HUDEP-2 (cell line): ENCODE data around the gene F8.
A peak's percentile ranks its signal among the peaks of the same experiment; 100 is the strongest.

Experiments
- DNase-seq, 76 experiments: peaks; one replicate each; lab custom pipeline; 2025; ENCODE audit not compliant: unreplicated experiment in 76 of 76; lab: John Stamatoyannopoulos, UW

F8 gene

DNA sequence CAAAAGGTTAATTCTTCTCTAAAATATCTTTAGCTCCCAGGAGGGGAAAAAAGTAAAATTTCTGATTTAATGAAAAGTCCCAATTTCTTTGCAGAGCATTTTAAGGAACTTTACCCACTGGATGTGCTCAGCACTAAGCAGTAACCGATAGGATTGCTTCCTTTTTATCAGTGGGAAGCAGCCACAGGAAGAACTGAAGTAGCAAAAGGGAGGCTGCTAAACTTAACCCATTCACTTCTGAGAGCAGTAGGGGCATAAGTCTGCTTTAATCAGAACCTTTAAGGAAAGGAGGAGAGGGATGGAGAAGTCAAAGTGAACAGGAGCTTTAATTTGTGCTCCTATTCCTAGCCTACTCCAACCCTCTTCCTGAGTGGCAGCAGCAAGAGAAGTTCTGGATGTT, at the start of gene F8:
Gene F8, minus strand, starts transcription at position 139 of the 400 bp plus-strand sequence. CDS start 171 bp downstream, outside the sequence.
- DNase-seq = no peak

- DNase-seq = peak in 2 of 76 experiments; percentile 11 to 19
Measured at GRCh38 chrX:155071694-155072280, 49.3 kb upstream of the F8 start.

GRCh38 chrX:155070975-155071693, 48.6 kb upstream of the F8 start, which contains the start of the genes BRCC3, CMC4 and MTCP1:
Gene BRCC3, plus strand, starts transcription at chrX:155071508. Its CDS starts 20 bp downstream, at chrX:155071528.
Gene CMC4, minus strand, starts transcription at chrX:155071136. Its CDS starts 7,113 bp downstream, at chrX:155064023.
Gene MTCP1, minus strand, starts transcription at chrX:155071136. Its CDS starts 5,126 bp downstream, at chrX:155066010.
- DNase-seq = peak in 71 of 76 experiments; percentile 9 to 89 (median 73)

DNA sequence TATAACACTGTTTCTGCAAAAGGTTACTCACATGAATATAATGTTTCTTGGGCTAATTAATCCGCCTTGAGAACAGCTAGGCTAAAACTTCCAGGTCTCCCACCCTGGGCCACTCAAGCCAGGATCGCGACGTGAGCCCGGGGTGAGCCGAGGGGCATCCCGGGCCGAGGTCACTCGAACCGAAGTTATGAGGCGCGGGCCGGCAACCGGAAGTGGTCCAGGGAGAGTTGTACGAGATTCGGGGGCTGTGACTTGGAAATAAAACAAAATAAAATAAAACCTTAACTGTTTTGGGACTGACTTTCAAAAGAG, 48.1 kb upstream of the F8 start:
- DNase-seq = no peak

DNA sequence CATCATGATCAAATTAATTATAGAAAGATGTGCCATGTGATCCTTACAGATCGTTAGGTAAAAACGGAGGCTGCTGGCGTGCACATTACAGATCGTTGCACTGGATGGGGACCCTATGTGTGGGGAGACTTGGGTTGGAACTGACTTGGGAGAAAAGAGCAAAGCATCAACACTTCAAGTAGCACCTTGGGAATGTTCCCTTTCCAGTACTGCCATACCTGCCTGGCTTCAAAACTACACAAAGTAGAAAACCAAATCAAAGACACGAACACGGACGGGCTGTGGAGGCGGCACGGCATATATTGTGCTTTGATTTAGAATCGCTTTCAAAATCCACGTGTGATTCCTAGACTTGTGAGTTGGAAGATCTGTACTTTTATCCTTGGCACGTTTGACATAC, 47.5 kb upstream of the F8 start:
- DNase-seq = no peak

GRCh38 chrX:155069414-155069813, 46.9 kb upstream of the F8 start:
- no peak for DNase-seq

- DNase-seq = no peak
Measured at GRCh38 chrX:155068165-155068564, 45.6 kb upstream of the F8 start.

GRCh38 chrX:155065035-155065734, 42.7 kb upstream of the F8 start:
- DNase-seq = no peak

DNA sequence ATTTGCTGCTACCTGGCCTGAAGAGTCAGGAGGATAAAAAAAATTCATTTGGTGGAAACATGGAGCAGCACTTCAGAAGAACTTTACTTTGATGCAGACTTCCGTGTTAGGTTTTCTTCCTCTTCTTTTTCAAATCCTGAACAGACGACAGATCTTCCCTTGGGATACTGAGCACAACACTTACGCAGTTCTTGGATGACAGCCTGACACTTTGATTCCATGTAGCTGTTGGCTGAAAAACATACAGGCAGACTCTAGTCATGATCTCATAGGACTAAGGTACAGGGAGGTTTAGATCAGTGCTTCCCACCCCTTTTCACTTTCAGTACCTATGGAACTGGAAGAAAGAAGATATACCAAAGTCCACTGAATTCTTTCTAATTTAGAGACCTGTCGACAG, 39.2 kb upstream of the F8 start:
- no peak for DNase-seq

DNA sequence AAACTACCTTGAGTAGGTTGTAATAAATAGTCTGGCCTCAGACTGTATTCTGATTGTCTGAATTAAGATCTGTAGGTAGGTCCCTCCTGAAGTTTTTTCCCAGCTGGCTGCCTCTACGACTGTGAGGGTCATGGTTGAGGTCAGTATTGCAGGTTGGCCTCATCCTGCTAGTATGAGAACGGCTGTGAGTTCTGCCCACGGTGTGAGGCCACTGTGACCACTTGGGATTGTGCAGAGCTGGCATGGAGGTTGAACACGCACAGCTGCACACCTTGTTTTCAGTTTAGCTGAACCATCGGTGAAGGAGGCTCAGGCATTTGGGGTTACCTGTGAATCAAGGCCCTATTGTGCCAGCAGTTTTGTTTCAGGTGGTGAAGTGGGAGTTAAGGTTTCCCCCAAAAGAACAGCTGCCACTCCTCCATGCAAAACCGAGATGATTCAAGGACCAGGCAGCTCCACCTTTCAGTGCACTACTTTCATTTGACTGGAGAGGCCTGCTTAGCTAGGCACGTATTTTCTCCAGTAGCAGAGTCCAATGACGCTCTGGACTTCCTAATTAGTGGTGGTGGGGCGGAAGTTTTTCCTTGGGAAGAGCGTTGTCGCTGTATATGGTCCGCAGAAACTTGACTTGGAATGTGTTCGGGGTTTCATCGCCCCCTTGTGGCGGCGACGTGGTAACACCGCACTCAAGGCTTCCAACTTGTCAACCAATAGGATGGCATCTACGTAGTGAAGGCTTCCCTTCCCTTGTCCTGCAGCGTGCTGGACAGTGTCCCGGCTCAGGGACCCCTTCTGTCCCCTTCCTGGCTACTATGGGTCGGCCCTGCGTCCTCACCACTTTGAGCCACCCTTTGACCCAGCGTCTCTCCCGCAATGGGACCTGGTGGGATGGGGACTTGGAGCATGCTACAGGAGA, 34.6 kb upstream of the F8 start:
- DNase-seq = peak in 40 of 76 experiments; percentile 0 to 44 (median 11)

DNA sequence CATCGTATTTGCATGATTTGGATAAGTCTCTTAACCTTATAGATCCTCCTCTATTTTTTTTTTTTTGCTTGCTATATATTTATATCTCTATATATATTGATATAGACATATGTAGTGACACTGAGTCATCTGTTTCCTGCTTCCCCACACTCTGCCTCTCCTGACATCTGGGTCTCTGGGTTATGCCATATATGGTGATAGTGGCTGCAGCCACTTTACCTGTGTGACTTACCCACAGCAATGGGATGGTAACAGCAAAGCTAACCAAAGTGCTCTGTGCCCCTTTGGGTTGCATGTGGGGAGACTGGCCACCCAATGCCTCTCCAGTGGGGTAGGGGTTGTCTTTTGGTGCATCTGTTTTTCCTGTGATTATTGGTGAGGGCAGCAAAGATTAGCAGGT, 33.9 kb upstream of the F8 start:
- no peak for DNase-seq

DNA sequence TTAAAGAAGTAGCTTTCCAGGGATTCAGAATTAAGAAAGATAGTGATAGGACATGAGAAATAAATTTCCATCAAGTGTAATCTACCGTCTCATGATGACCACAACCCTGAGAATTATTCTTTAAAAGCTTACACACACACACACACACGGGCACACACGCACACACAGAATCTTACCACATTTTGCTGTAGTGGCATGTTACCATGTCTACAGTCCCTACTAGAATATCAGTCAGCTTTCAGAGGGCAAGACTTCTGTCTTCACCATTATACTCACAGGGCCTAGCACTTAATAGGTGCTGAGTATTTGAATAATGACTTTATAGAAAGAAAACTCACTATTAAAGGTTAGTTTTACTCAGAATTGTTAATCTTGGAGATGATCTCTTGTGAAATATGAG, 33.0 kb upstream of the F8 start:
- no peak for DNase-seq

DNA sequence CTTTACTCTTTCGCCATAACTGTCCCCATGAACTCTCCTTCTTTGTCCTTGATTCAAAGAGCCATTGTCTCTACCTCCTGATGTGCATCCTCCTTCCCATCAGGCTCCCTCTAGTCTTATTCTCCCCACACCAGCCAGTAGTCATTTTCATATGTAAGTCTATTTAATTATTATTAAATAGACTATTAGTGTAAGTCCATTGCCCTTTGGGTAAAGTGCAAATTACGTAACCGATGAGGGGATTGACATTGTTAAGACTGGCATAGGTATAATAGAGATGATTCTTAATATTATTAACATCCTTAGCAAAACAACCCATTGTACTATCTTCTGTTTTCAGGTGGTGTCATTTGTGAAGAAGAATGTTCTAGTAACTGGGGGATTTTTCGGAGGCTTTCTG, 31.7 kb upstream of the F8 start:
- no peak for DNase-seq

- DNase-seq = no peak
Measured at GRCh38 chrX:155053656-155054055, 31.1 kb upstream of the F8 start.

DNA sequence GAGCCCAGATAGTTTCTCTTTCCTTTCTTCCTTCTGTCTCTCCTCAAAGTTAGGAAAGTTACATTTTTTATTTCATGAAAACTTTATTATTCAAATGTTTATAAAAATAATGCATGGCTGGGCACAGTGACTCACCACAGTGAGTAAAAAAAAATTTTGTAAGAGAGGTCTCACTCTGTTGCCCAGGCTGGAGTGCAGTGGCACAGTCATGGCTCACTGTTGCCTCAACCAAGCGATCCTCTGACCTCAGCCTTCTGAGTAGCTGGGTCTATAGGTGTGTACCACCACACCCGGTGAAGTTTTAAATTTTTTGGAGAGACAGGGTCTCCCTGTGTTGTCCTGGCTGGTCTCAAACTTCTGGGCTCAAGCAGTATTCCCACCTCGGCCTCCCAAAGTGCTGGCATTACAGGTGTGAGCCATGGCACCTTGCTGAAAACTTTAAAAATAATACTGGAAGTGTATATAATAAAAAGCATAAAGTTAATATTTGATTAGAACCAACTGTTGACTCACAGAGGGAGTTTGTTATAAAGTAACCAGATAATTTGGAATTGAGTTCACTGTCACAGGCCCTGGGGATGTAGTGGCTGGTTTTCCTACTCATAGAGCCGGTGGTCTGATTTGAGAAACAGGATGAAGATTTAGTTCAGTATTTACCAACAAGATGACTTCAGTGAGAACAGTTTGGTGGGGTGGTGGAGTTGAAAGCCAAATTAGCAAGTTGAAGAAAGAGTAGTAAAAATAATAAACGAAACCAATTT, 30.4 kb upstream of the F8 start:
- no peak for DNase-seq

- peak in 41 of 76 experiments; percentile 0 to 45 (median 15) for DNase-seq
Measured at GRCh38 chrX:155048977-155049619, 26.6 kb upstream of the F8 start.

- DNase-seq = no peak
Measured at GRCh38 chrX:155046811-155047528, 24.4 kb upstream of the F8 start.

DNA sequence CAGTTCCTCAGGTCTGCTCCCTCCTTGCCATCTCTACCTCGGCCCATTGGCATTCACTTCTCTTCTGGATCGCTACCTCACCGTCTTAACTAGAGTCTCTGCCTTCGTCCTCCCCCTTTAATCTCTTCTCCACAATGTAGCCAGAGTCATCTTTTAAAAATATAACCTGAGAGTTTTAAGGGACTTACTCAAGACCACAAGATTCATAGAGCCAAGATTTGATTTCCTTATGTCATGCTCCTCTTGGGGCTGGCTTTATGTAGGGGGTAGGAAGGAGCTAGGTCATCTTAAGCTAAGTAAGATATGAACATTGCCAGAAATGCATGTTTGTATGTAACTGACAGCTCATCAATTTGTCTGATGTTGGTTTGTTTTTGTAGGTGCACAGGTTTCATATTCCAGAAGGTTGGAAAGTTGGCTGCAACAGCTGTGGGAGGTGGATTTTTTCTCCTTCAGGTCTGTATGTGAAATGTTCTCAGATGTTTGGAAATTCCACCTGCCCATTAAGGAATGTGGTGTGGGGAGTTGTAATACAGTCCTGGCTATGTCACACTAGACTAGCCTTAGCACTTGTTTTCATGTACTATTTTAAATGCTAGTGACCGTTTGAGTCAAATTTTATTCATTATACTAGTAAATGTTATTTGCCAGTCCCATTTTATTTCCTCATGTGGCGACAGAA, 23.7 kb upstream of the F8 start:
- no peak for DNase-seq
